Measurements from ENCODE around the gene TEX51.

DNA sequence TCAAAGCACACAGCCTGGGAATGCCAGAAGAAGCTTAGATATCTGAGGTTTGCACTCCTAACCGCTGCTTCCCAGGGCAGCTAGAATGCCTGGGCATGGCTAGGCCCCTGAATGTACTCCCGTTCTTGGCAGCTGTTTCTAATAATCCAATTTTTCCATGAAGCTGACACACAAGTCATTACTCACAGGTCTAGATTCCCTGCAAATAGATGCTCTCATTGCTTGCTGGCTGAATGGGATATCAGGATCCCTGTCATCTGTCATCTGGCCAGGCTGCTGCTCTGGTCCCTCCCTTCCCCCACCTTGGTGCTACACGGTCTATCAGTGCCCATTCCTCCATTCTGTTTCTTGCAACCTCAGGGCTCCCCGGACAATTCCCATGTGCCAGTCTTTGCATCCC, 40.7 kb upstream of the TEX51 start:
- TF ChIP-seq, protein P1, sequence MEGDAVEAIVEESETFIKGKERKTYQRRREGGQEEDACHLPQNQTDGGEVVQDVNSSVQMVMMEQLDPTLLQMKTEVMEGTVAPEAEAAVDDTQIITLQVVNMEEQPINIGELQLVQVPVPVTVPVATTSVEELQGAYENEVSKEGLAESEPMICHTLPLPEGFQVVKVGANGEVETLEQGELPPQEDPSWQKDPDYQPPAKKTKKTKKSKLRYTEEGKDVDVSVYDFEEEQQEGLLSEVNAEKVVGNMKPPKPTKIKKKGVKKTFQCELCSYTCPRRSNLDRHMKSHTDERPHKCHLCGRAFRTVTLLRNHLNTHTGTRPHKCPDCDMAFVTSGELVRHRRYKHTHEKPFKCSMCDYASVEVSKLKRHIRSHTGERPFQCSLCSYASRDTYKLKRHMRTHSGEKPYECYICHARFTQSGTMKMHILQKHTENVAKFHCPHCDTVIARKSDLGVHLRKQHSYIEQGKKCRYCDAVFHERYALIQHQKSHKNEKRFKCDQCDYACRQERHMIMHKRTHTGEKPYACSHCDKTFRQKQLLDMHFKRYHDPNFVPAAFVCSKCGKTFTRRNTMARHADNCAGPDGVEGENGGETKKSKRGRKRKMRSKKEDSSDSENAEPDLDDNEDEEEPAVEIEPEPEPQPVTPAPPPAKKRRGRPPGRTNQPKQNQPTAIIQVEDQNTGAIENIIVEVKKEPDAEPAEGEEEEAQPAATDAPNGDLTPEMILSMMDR (IDR thresholded peaks at IDR 0.05; ENCODE audit: insufficient read depth, low read length, poor library complexity, severe bottlenecking), result no peak
- no peak for TF ChIP-seq EZH2phosphoT487 (conservative IDR thresholded peaks at IDR 0.05; ENCODE audit: low read length)

Data from SU-DHL-6 (cell line).